Activated T-helper 1 cell treated with anti-CD3 and anti-CD28 coated beads, Interleukin-2, amount 50 U/mL, for 16 hours (primary cell): ENCODE measurements around the gene DCAF5.

Experiments used
- DNase-seq, 2 donors: peaks; one replicate each; pipeline ENCODE4 v3.0.0-alpha.2; 2020; ENCODE audit warnings: low read depth in 1 of 2, low spot score in 1 of 2

Gene DCAF5

DNA sequence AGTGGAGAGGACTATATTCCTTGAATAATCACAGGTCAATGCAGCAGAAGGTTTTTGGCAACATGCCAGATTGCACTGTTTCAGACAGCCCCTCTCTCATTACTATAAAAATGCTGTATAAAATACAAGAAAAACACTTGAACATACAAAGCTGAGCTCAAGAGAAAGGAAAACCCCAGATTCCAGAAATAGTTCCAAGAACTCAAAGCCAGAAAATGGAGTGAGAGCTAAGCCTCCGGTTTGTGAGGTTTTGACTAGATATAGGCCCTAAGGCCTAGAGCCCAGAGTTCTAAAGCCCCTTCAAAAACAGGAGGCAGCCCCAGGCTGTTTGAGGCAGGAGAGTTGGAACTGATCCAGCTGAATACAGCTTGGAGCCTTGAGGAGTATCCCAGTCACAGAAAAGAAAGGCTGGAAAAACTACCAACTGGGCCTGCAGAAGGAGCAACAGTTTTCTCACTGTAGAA lies 144.5 kb downstream of the DCAF5 start:
- DNase-seq, result no peak

DNA sequence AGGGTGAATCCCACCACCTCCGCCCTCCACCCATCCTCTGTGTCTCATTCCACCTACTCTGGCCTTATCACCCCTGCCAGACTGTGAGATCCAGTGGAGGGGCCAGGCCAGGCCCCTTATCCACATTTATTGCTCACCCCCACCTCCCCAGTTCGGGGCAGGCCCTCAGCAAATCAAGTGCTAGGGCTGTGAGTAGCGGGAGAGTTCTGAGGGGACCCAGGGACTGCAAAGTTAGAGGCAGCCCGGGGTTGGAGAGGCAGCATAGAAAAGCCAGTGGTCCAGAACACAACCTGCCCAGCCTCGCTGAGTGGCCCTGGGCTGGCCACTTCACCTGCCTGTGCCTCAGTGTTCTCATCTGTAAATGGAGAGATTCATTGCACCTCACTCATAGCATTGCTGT lies 146.6 kb downstream of the DCAF5 start:
- DNase-seq, result no peak

DNA sequence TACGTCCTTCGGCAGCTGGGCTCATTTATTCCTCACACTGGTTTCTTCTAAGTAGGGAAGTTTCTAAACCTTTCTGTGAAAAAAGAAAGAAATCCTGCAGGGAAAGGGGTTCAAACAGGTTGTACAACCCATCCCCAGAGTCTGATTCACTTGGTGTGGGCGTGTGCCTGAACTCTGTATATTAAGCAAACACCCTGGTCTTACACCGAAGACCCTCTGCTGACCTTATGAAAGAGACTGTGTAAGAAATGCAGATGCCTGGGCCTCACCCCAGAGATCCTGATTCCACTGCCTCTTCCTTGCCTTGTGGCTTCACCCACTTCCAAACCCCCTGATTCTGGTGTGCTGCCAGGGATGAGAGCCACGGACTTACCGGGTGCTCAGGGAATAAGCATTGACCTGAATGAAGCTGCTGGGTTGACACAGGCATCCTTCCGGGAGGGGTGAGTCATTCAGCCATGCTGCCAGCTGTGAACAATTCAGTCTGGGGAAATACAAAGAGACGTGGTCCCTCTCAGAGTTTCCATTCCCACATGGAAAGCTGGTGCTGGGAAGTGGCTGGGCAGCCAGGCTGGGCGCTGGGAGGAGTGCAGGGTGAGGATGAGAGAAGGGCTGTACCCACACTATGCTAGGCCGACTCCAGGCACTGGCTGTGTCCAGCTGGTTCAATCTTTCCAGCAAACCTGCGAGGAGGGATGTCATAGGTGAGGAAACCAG lies 147.3 kb downstream of the DCAF5 start:
- DNase-seq, result no peak

DNA sequence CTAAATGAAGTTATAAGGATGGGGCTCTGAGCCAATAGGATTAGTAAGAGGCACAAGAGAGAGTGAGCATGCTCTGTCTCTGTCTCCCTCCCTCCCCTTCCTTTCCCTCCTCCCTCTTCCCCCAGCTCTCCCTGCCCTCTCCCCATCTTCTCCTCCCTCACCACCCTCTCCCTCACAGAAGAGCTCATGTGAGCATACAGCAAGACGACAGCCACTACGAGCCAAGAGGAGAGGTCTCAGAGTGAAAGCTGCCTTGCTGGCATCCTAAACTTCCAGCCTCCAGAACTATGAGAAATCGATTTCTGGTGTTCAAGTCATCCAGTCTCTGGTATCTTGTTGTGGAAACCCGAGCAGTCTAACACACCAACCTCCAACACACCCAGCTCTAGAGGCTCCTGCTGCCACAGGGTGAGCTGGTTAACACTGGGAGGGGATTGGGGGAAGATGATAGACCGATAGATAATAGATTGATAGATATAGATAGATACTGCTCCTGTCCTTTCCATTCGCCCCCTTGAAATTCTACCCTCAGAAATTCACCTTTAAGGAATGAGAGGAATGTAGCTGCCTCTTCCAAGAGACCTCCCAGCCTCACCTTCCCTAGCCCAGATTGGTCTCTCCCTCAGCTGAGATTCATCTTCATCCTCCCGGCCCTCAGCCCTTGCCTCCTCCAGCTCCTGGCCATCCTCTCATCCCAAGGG lies 148.0 kb downstream of the DCAF5 start:
- DNase-seq, result no peak

DNA sequence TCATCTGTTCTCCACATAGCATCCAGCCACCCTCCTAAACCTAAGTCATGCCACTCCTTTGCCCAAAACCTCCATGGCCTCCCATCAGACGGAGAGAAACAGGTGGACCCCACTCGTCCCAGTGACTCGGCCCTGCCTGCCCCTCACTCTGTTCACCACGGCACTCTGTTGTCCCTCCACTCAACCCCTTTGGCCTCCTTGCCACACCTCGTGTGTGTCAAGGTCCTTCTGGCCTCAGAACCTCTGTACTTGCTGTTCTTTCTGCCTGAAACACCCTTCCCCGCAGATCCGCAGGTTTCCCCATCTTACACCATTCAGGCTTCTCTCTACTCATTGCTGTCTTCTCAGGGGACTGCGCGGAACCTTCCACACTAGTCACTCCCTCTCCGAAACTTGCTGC lies 149.3 kb downstream of the DCAF5 start:
- no peak for DNase-seq

DNA sequence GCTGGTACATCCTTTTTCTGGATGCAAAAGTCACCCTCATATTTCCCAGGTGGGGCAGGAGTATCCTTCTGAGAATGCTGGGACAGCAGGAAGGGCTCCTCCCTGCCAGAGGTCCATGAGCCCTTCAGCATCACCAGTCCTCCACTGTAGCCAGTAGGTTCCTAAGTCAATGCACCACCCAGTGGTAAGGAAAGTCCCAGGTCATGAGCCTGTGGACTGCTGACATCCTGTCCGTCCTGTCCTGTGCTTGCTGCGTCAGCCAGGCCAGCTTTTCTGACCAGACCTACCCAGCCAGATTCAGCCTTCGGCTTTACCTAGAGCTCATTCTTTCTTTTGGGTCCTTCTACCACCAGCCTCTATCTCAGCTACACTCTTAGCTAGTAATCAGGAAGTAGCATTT lies 150.8 kb downstream of the DCAF5 start:
- DNase-seq, result no peak

DNA sequence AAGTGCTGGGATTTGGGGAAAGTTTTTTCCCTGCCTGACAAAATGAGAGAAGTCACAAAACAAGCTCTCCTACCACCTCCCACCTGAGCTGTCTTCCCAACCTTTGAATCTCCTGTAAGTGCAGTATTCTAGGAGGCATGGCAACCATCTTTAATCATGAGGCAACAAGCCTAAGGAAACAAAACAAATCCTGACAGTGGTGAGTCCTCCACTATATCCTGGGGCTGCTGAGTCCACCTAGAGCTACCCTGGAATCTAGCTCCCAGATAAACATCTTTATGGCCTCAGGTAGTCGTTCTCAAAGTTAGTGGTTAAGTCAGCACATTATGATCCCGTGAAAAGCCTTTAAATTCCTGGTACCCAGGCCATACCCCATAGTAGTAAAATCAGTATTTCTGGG lies 151.5 kb downstream of the DCAF5 start:
- no peak for DNase-seq
